ENCODE results near the gene SLC52A3.

DNA sequence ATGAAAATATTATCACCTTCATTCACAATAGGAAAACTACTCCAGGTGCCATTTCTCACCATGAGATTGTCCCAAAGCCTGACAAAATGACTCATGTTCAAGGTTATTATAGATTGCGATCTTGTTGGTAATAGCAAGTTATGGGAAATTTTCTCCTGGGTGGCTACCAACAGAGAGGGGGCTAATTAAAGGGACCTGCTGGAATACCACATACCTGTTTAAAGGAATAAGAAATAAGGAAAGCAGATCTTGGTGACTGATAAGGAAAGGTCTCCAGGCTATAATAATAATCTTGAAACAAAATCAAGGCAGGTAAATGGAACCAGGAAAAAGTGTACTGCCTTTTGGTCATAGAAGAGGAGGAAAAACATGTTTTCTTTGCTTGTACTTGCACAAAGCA, 1.4 kb downstream of the SLC52A3 start:
- TF ChIP-seq, protein P1, sequence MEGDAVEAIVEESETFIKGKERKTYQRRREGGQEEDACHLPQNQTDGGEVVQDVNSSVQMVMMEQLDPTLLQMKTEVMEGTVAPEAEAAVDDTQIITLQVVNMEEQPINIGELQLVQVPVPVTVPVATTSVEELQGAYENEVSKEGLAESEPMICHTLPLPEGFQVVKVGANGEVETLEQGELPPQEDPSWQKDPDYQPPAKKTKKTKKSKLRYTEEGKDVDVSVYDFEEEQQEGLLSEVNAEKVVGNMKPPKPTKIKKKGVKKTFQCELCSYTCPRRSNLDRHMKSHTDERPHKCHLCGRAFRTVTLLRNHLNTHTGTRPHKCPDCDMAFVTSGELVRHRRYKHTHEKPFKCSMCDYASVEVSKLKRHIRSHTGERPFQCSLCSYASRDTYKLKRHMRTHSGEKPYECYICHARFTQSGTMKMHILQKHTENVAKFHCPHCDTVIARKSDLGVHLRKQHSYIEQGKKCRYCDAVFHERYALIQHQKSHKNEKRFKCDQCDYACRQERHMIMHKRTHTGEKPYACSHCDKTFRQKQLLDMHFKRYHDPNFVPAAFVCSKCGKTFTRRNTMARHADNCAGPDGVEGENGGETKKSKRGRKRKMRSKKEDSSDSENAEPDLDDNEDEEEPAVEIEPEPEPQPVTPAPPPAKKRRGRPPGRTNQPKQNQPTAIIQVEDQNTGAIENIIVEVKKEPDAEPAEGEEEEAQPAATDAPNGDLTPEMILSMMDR (IDR thresholded peaks at IDR 0.05; ENCODE audit: poor library complexity, severe bottlenecking): no peak
- no peak for TF ChIP-seq MXI1 (conservative IDR thresholded peaks at IDR 0.05; ENCODE audit: poor library complexity, severe bottlenecking)
- no peak for TF ChIP-seq EP300 (conservative IDR thresholded peaks at IDR 0.05; ENCODE audit: poor library complexity, severe bottlenecking)
- no peak for TF ChIP-seq TAF1 (IDR thresholded peaks at IDR 0.05; ENCODE audit: low read depth)
- TF ChIP-seq RAD21 (conservative IDR thresholded peaks at IDR 0.05): no peak
- TF ChIP-seq POLR2AphosphoS5 (IDR thresholded peaks at IDR 0.05): no peak
- TF ChIP-seq, protein P2, sequence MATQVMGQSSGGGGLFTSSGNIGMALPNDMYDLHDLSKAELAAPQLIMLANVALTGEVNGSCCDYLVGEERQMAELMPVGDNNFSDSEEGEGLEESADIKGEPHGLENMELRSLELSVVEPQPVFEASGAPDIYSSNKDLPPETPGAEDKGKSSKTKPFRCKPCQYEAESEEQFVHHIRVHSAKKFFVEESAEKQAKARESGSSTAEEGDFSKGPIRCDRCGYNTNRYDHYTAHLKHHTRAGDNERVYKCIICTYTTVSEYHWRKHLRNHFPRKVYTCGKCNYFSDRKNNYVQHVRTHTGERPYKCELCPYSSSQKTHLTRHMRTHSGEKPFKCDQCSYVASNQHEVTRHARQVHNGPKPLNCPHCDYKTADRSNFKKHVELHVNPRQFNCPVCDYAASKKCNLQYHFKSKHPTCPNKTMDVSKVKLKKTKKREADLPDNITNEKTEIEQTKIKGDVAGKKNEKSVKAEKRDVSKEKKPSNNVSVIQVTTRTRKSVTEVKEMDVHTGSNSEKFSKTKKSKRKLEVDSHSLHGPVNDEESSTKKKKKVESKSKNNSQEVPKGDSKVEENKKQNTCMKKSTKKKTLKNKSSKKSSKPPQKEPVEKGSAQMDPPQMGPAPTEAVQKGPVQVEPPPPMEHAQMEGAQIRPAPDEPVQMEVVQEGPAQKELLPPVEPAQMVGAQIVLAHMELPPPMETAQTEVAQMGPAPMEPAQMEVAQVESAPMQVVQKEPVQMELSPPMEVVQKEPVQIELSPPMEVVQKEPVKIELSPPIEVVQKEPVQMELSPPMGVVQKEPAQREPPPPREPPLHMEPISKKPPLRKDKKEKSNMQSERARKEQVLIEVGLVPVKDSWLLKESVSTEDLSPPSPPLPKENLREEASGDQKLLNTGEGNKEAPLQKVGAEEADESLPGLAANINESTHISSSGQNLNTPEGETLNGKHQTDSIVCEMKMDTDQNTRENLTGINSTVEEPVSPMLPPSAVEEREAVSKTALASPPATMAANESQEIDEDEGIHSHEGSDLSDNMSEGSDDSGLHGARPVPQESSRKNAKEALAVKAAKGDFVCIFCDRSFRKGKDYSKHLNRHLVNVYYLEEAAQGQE (IDR thresholded peaks at IDR 0.05; ENCODE audit: borderline replicate concordance): no peak
- TF ChIP-seq EZH2 (IDR thresholded peaks at IDR 0.05; ENCODE audit: borderline replicate concordance, insufficient read depth, low read length, poor library complexity, severe bottlenecking): no peak
